HG02943 (cell line): ENCODE results near the gene LARGE1.

Experiments
- ATAC-seq: cut with Tn5 transposase; IDR thresholded peaks from one replicate; pipeline ENCODE4 v1.9.1; 2021; ENCODE audit warnings: mild to moderate bottlenecking, low read depth, moderate library complexity; ENCODE audit not compliant: unreplicated experiment

The LARGE1 gene

DNA sequence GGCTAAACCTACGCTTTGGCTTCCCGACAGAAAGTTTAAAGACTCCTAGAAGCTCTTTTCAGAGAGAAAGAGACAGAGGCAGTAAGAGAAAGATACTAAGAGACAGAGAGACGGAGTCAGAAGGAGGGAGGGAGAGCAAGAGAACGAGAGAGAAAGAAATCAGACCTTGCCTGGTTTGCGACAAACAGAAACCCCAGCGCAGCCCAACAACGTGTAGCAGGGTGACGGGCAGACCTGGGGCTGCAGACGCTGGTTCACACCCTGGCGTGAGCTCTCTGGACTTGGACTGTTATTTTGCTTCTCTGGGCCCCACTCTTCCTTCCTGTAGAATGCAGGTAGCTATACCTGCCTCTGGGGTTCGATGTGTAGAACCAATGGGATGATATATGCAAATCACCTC is 617.7 kb downstream of the LARGE1 start:
- no peak for ATAC-seq

DNA sequence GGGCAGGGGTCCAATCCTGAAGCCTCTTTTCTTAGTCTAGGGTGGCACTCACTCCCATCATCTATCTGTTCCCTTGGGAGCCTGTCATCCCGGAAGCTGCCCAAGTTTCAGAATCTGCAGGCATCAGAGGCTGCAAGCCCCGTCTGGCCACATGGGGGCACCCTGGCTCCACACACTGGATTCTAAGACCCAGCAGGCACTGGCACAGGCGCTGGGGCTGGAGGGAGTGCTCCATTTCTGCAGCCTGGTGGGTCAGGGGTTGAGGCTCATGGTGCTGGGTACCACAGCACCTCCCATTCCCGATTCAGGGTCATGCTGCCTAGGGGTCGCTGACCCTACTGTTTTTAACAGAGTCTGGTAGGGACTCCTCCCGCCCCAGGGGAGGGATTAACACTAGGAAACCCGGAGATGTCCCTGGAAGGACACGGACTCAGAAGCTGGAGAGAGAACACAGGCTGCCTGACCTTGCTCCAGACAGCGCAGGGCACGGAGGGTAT is 618.2 kb downstream of the LARGE1 start:
- ATAC-seq, result no peak

DNA sequence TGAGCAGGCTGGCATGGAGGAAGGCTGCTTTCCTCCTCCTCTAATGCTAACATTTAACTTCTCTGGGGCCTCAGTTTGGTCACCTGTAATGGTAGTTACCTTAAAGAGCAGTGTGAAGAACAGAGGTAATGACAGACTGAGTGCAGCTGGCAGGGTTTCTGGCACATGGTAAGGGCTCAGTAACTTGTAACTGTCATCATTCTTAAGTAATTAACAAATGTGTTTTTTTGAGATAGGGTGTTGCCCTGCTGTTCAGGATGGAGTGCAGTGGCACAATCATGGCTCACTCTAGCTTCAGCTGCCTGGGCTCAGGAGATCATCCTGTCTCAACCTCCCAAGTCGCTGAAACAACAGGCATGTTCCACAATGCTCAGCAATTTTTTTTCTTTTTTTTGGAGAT is 620.1 kb downstream of the LARGE1 start:
- no peak for ATAC-seq

DNA sequence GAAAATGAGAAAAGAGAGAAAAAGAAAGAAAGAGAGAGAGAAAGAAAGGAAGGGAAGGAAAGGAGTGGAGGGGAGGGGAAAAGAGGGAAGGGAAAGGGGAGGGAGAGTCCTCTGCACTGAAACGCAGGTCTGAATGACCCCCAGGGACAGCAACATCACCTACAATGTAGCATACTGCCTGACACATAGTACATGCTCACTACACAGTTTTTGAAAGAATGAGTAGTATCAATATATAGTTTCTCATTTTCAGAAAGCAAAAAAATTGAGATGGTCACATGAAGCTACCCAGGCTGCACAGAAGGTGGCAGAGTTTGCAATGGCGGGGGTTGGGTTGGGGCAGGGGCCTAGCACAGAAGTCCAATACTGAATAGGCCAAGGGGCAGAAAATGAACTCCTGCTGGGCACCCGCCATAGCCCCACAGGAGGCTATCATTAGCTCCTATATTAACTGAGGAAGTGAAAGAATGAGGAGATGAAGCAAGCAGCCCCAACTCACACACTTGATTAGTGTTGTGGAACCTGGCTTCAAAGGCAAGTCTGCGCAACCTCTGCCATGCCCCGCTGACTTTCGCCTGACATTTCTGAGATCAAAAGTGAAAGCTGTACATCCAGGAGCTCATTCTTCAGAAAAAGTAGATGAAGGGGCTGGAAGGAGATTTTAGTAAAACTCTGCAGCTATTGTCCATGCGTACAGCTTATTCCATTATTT is 620.9 kb downstream of the LARGE1 start:
- ATAC-seq, result peak; percentile 84

DNA sequence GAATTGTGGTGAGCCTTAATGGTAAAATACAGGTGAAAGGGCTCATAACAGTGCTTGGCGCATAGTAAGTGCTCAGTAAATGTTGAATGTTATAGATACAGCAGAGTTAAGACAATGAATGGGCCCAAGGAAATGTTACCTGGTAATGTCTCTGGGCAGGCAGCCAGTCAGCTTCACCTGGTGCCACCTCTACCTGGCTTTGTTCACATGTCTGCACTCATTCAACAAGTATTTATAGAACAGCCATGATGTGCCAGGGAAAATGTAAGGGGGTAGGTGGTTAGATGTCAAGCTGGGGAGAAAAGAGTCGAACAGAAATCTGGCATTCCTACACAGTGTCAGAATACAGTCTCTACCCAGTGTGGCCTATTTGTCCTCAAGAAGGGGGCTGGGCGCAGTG is 623.3 kb downstream of the LARGE1 start:
- ATAC-seq, result no peak

DNA sequence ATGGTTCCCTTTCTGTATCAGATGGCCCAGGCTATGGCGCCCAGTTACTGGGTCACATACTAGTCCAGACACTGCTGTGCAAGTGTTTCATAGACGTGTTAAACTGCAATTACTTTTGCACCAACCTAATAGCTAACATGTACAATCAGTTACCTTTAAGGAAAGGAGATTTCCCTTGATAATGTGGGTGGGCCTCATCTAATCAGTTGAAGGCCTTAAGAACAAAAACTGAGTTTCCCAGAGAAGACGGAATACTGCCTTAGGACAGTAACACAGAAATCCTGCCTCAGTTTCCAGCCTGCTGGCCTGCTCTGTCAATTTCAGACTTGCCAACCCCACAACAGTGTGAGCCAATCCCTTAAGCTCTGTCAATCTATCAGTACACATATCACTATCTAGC is 632.2 kb downstream of the LARGE1 start:
- no peak for ATAC-seq

DNA sequence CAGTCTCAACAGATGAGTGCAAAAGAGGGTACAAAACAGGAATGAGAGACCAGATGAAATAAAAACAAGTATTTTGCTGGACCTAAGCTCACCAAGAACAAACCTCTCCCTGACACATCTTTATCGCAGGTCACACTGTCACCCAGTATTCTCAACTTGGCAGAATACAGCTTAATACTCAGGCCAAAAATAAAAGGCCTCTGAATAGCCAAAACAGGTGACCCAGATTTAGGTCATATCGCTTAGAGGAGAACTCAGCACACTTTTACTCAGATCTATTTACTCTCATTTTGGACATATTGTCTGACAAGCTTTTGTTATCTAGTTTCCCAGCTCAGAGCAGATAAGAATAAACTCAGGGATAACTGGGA is 645.2 kb downstream of the LARGE1 start:
- no peak for ATAC-seq

DNA sequence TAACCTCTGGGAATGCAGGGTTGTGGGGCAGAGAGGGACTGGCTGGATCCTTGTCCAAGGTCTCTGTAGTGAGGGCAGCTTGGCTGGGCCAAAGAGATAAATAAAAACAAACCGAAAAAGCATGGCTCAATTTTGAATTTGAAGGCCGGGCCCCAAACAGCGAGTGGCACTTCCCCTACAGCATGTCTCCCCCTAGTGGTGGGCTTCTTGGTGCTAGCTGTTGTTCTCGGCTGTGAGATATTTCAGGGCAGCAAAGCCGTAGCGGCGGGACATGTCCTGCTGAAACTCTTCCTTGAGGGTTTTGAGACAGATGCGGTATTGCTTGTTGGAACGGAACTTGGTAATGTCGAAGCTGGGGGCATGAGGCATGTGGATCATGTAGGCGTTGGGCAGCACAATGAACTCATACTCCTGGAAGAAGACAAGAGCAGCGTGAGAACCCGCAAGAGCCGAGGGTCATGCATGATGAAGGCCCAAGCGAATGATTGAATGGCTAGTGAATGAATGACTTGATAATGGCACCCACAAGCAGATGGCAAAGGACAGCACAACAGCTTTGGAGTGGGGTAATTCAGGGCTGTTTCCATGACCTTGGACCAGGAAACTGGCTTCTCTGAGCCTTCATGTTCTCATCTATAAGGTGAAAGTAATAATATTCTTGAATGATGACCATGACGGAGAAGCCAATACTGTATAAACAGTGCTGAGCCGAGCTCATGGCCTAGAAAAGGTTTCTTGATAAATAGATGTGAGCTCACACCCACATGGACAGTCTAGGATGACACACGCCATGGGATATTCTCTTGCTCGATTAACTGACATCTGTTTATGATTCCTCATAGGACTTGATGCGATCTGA is 645.8 kb downstream of the LARGE1 start:
- no peak for ATAC-seq

DNA sequence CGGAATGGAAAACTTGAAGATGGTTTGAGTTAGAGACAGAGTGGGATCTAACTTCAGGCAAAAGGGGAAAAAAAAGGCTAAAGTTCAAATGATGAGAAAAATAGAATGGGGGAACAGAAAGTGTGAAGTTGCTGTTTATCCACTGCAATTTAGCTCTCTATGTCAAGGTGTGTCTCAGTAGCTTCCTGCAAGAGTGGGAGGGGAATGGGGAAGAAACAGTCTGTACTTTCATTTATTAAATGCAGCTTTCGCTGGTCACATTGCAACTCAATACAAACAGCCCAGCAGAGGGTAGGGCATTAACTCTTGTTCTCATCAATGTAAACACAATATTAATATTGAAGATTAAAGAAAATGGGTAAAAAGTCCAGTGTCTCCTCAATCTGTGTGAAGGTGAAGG is 647.4 kb downstream of the LARGE1 start:
- no peak for ATAC-seq

DNA sequence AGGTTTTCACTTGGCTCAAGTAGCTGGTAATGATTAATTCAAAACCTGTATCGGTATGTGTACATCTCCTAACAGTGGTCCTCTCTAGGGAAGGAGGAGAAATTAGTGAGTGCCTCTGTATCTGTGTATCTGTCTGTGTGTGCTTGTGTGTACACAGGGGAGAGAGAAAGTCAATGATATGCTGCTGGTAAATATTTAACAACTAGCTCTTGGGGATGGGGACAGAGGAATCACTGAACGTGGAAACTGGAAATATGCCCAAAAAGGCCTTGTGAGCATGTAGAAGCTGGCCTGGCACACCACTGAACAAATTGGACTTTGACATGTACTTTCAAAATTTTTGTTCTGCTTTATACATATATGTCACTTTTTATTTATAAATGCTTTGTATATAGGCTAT is 648.1 kb downstream of the LARGE1 start:
- ATAC-seq, result no peak

DNA sequence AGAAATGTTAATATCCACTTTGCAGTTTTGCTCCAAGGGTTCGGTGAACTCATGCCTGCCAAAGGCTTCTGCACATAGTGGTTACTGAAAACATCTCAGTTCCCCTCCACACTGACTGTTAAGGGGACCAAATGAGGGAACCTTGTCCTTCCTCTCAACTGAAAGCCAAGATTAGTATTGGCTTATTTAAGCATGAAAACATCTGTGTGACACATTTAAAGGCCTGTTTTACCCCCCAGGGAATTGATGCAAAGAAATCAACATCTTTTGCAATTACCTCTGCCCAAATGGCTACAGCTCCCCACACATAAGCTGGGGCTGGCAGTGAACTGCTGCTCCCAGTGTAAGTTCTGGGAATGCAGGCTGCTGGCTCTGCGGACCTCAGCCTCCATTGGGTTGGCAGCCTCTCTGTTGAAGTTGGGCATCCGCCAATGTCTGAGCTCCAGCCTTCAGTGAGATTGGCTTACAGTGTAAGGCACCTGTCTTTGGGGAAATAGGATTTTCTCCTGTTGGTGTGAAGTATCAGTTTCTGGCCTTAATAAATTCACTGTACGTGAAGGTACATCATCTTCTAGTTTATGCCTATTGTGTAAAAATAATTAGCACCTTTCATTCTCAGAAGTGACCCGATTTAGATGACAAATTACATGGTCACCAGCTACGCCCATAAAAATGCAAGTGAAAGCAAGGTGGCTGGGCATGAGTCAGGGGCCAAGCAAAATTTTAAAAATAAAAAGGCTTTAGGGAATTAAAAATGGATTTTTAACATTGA is 648.7 kb downstream of the LARGE1 start:
- no peak for ATAC-seq

DNA sequence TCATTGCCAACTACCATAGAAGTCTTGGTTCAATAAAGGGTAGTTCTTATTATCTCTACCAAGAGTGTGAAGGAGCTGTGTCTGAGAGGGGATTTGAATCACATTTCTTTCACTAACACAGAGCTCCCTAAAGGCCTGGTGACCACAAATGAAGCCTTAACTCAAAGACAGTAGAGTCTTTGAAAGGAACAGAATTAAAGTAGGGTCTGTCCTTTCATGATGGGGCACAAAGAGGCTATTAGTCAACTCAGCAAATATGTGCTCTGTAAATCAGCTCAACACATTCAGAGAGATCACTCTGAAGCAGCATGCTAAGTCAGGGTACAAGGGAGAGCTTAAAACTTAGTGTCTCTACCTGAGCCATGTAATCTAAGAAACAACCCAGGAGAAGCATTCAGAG is 649.7 kb downstream of the LARGE1 start:
- ATAC-seq, result no peak

DNA sequence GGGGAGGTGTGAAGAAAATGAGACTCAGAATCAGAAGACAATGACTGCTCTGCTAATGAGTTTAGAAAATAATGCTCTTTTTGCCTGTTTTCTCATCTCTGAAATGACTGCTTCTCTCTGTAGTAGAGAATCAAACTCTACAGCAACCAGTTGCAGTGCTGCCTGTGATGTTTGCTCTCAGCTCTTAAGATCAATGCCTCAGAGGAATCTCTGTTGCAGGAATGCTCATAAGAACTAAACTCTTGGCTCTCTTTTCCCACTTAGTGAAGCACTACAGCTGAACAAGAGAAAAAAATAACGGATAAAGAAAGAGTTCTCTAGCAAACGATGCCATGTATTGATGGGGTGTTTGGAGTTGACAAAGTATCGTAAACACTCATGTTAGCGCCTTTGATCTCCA is 658.6 kb downstream of the LARGE1 start:
- no peak for ATAC-seq

DNA sequence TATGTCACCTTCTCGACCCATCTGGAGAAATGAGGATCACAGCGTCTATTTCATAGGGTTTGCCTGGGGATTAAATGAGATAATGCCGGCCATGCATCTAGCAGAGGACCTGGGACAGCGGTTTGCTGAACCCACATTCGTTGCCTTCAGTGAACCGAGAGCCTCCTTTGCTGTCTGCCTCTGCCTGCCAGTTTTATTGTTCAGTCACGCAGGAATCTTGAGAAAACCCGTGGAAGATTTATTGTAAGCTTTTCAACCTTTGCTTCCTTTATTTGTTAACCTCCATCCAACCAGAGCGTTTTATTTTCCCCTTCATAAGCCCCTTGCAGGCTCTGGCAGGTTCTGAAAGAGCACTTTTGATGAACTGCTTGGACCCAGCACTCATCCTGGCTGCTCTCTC is 659.8 kb downstream of the LARGE1 start:
- no peak for ATAC-seq

DNA sequence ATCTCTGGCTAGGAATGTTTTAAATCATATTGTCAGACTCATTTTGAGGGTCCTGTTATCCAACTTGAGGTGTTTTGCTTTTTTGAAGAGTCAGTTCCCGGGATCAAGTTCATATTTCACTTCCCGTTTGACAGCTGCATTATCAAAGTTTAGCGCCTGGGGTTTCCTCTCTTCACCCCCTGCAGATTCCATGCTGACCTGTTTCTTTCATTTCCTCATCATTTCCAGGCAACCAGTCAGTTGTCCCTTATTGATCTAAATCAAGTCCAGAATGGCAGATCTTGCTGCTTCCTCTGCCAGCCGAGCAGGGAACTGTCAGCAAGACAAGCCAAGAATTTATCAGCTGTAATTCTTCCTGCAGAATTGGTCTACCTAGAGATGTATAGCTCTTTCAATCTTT is 664.5 kb downstream of the LARGE1 start:
- no peak for ATAC-seq

DNA sequence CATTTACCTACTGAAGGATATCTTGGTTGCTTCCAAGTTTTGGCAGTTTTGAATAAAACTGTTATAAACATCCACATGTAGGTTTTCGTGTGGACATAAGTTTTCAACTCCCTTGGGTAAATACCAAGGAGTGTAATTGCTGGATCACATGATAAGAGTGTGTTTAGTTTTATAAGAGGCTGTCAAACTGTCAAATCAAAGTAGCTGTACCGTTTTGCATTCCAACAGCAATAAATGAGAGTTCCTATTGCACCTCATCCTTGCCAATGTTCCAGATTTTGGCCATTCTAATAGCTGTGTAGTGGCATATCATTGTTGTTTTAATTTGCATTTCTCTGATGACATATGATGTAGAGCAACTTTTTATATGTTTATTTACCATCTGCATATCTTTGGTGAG is 671.3 kb downstream of the LARGE1 start:
- ATAC-seq, result no peak

DNA sequence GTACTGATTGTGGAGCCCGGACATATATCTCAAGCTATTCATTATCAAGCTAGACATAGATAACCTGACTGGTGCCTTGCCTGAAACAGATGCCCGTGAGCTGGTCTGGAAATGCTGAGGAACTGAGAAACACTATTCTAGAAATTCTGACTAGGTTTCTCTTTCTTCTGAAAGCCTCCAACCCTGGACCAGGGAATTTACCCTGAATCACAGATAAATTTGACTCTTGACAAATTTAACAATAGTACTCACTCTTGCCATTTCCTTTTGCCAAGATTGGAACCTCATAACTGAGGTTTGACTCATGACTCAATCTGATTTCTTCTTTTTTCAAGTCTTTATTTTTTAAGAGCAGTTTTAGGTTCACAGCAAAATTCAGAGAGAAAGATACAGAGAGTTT is 672.5 kb downstream of the LARGE1 start:
- no peak for ATAC-seq

DNA sequence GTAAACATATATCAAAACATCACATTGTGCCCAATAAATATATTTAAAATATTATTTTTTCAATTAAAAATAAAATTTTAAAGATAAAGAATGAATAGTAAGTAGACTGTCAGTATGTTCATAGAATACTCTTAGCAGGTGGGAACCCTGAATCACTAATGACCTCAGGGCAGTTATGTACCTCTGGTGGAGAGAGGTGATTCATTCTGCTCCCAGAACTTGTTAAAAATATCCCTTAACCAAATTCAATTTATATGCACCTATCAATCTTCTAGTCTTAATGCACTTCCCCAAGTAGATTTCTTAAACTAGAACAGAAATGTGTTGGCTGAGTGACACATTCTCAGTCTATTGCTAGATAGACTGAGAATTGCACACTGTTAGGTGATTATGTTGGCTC is 678.2 kb downstream of the LARGE1 start:
- no peak for ATAC-seq

DNA sequence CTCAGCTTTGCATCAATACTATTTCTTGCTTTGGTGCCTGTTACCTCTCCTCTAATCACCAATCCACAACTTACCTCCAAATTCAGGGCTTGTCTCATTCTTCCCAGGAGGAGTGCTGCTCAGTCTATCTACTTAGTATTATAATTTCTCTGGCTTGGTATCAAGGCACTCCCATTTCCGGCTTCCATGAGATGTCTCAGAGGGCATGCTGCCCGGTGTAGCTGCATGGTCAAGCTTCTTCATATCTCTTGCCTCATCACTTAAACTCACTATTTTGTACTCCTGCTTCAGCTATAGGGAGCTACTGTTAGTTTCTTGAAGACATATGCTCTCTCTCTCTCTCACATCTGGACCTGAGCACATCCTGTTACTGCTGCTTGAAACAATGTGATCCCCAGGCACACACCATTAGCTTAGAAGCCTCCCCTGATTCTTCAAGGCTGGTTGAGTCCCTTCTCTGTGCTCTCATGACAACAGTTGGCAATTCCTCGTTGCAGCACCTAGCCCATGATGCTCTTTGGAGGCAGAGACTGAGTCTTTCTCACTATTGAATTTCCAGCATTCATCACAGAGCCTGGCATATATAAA is 679.3 kb downstream of the LARGE1 start:
- ATAC-seq, result no peak

DNA sequence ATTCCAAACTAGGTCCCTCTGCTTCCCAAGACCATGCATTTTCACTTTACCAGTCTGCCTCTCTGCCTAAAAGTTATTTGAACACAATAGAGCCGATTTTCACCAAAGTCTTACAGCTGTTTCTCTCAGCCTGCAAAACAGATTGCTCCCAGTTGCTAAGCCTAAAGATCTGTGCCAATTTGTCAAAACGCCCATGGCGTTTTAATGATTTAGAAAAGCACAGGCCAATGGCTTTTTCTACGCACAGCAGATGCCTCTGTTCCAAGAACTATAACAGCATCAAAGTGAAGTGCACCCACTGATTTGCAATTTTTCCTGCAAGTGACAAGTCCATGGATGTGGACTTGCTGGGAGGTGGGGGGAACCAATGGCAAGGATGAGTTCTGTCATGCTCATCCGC is 688.2 kb downstream of the LARGE1 start:
- ATAC-seq, result no peak

DNA sequence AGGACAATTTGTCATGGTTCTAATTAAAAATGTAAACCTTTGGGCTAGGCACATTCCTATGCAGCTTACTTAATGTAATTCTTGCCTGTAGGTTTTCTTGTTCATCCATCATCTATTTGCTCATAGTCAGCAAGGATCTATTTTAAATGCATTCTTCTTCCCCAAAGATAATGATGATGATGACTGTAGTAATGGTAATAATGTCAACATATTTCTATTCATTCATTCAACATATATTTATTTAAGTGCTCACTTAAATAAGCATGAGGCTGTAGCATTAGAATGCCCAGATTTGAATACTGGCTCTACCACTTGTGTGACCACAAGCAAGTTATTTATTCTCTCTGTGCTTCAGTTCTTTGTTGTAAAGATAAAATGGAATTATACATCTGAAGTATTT is 692.5 kb downstream of the LARGE1 start:
- ATAC-seq, result no peak
